ENCODE results near the gene FOXP4.

Gene FOXP4

GRCh38 chr6:41635365-41635764 lies 89.2 kb downstream of the FOXP4 start:
- DNase-seq = no peak

GRCh38 chr6:41636833-41637193 lies 90.6 kb downstream of the FOXP4 start:
- DNase-seq = no peak

GRCh38 chr6:41637194-41638001 lies 91.2 kb downstream of the FOXP4 start:
- DNase-seq = no peak

- DNase-seq = no peak
Observed at GRCh38 chr6:41638002-41638934, 92.1 kb downstream of the FOXP4 start, which contains the start of gene MDFI. MDFI (plus strand) TSS chr6:41638468; CDS start chr6:41638750, 282 bp downstream.

- no peak for DNase-seq
Observed at GRCh38 chr6:41638935-41639808, 93.0 kb downstream of the FOXP4 start.

- DNase-seq = no peak
Observed at GRCh38 chr6:41639809-41640371, 93.7 kb downstream of the FOXP4 start.

GRCh38 chr6:41640426-41640825 lies 94.2 kb downstream of the FOXP4 start:
- DNase-seq = no peak

- DNase-seq = no peak
Observed at GRCh38 chr6:41641352-41641925, 95.3 kb downstream of the FOXP4 start.

- no peak for DNase-seq
Observed at GRCh38 chr6:41642090-41642959, 96.1 kb downstream of the FOXP4 start.

- DNase-seq = no peak
Observed at GRCh38 chr6:41642960-41643898, 97.0 kb downstream of the FOXP4 start.

GRCh38 chr6:41643899-41644269 lies 97.7 kb downstream of the FOXP4 start:
- no peak for DNase-seq

- no peak for DNase-seq
Observed at GRCh38 chr6:41644297-41644879, 98.2 kb downstream of the FOXP4 start.

- DNase-seq = no peak
Observed at GRCh38 chr6:41645007-41645618, 98.9 kb downstream of the FOXP4 start.

- no peak for DNase-seq
Observed at GRCh38 chr6:41646026-41646795, 100.0 kb downstream of the FOXP4 start.

- DNase-seq = no peak
Observed at GRCh38 chr6:41647061-41647511, 100.9 kb downstream of the FOXP4 start.

GRCh38 chr6:41648070-41648585 lies 101.9 kb downstream of the FOXP4 start:
- no peak for DNase-seq

GRCh38 chr6:41648921-41649320 lies 102.7 kb downstream of the FOXP4 start:
- no peak for DNase-seq

GRCh38 chr6:41649596-41649995 lies 103.4 kb downstream of the FOXP4 start:
- DNase-seq = no peak
